HFFc6 (cell line): ENCODE measurements around the gene HOXB3. TPM values are rescaled to one million over a fixed set of nuclear protein-coding genes. Genes with fewer than 3 reads are reported as not detected.

Source experiments
- DNase-seq: peaks from one replicate; pipeline ENCODE4 v3.0.0-alpha.2; 2018
- H3K27ac Mint-ChIP-seq: 2 replicates; pipeline ENCODE4 v1.8.0; 2020; ENCODE audit warnings: mild to moderate bottlenecking, mixed read lengths
- H3K27me3 Mint-ChIP-seq: 2 replicates; pipeline ENCODE4 v1.8.0; 2021; ENCODE audit warnings: mild to moderate bottlenecking, moderate library complexity, mixed read lengths; ENCODE audit not compliant: insufficient read depth
- H3K36me3 Mint-ChIP-seq: 2 replicates; pipeline ENCODE4 v1.8.0; 2021; ENCODE audit warnings: low read depth, mixed read lengths
- H3K4me1 Mint-ChIP-seq: 2 replicates; pipeline ENCODE4 v1.8.0; 2020; ENCODE audit warnings: low read depth, mixed read lengths
- H3K4me3 Mint-ChIP-seq: 2 replicates; pipeline ENCODE4 v1.8.0; 2020; ENCODE audit warnings: mild to moderate bottlenecking, moderate library complexity, mixed read lengths
- H3K9me3 Mint-ChIP-seq: 2 replicates; pipeline ENCODE4 v1.8.0; 2020; ENCODE audit warnings: mild to moderate bottlenecking, mixed read lengths
- CTCF ChIP-seq: fragments of 200-600 bp; sonication (generic); IDR thresholded peaks from 2 replicates; pipeline ENCODE4 v1.5.0; 2021; ENCODE audit warnings: antibody characterized with exemption, mild to moderate bottlenecking
- total RNA-seq, 6 experiments: library from RNA; stranded (reverse); fragmentation: NEBNext Ultra II Directional; extraction: Animal tissue kit (Norgen Biotek cat#: 25700); gene quantifications; 2 replicates in 1 of 6; 3 replicates in 5 of 6; pipeline ENCODE4 v1.2.3, GENCODE V29; 2021

Gene HOXB3
- total RNA-seq, 6 experiments from 2014 or later: not detected

GRCh38 chr17:48615047-48615962 lies 25.3 kb upstream of the HOXB3 start, which contains the start of gene HOXB8:
Gene HOXB8, minus strand, starts transcription at chr17:48615292. Its CDS starts 588 bp downstream, at chr17:48614704.
- no peak for DNase-seq
- Mint-ChIP-seq H3K4me3 (no peak within 1 kb of the TSS), H3K36me3 (no peaks in the 10 kb centered on the region), H3K9me3 (no peaks in the 10 kb centered on the region), H3K4me1 (peaks cover 28% of the 10 kb centered on the region), H3K27ac (no peak within 1 kb of the TSS), H3K27me3 (peaks cover 80% of the 10 kb centered on the region)
- no peak for TF ChIP-seq CTCF

GRCh38 chr17:48613862-48614694 lies 24.0 kb upstream of the HOXB3 start:
- no peak overlapping the region for H3K27ac Mint-ChIP-seq
- H3K27me3 Mint-ChIP-seq: peaks cover 78% of the 10 kb centered on the region

GRCh38 chr17:48612854-48613691 lies 23.0 kb upstream of the HOXB3 start:
- TF ChIP-seq CTCF: no peak
- no peak overlapping the region for H3K27ac Mint-ChIP-seq
- no peak for DNase-seq
- peaks cover 20% of the 10 kb centered on the region for H3K4me1 Mint-ChIP-seq
- H3K36me3 Mint-ChIP-seq: no peaks in the 10 kb centered on the region
- H3K9me3 Mint-ChIP-seq: no peaks in the 10 kb centered on the region
- H3K27me3 Mint-ChIP-seq: peaks cover 78% of the 10 kb centered on the region
- H3K4me3 Mint-ChIP-seq: peak overlapping the region; percentile 66

More at GRCh38 chr17:48613862-48614694, 24.0 kb upstream of the HOXB3 start:
- DNase-seq: no peak
- Mint-ChIP-seq H3K4me1 (peaks cover 28% of the 10 kb centered on the region), H3K4me3 (no peak overlapping the region), H3K9me3 (no peaks in the 10 kb centered on the region), H3K36me3 (no peaks in the 10 kb centered on the region)
- no peak for TF ChIP-seq CTCF

- Mint-ChIP-seq H3K9me3 (no peaks in the 10 kb centered on the region), H3K36me3 (no peaks in the 10 kb centered on the region), H3K4me3 (peak overlapping the region; percentile 20), H3K4me1 (peaks cover 18% of the 10 kb centered on the region), H3K27me3 (peaks cover 79% of the 10 kb centered on the region), H3K27ac (no peak overlapping the region)
- TF ChIP-seq CTCF: no peak
- DNase-seq: no peak
These were observed 22.4 kb upstream of the HOXB3 start for GRCh38 chr17:48612456-48612853.
